Globus pallidus (tissue), 1 donor: Measurements from ENCODE around the gene TGFA.

Experiments used
- DNase-seq: peaks from one replicate; pipeline ENCODE4 v3.0.0-alpha.2; 2015; ENCODE audit warnings: low spot score

Gene TGFA

GRCh38 chr2:70523996-70524965 lies 29.3 kb downstream of the TGFA start:
- no peak for DNase-seq

DNA sequence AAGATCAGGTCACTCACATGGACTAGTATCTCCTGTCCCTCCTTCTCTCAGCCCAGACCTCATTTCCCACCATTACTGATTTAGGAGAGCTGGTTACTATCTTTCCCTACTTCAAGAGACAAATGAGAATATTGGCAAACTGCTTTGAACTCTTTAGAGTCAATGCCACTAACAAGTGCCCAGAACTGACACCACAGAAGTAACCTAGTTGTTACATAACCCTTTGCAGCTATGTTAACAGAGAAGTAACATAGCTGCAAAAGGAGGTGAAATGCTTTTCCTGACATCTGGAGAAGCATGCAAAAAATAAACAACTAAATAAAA lies 30.0 kb downstream of the TGFA start:
- no peak for DNase-seq

GRCh38 chr2:70522627-70523026 lies 31.0 kb downstream of the TGFA start:
- DNase-seq, result no peak

- DNase-seq, result no peak
Observed at GRCh38 chr2:70520825-70521224, 32.8 kb downstream of the TGFA start.

- no peak for DNase-seq
Observed at GRCh38 chr2:70519453-70519852, 34.2 kb downstream of the TGFA start.

GRCh38 chr2:70518557-70518956 lies 35.1 kb downstream of the TGFA start:
- DNase-seq, result no peak

DNA sequence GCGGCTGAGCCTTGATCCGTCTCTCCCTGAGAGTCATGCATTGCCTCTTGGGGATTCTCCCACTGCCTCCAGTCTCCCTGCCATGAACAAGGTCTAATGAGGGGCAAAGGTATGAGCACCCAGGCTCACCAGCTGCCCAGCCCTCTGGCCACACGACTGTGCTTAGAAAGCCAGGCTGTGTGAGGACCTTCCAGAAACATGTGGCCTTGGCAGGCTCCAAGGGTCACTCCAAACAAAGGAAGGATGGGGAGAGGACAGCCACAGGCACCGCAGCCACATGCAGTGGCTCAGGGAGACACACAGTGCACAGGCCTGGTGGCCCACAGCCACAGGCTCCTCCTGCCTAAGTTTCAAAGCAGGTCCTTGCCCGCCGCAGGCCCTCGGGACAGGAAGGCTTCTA lies 35.8 kb downstream of the TGFA start:
- no peak for DNase-seq

DNA sequence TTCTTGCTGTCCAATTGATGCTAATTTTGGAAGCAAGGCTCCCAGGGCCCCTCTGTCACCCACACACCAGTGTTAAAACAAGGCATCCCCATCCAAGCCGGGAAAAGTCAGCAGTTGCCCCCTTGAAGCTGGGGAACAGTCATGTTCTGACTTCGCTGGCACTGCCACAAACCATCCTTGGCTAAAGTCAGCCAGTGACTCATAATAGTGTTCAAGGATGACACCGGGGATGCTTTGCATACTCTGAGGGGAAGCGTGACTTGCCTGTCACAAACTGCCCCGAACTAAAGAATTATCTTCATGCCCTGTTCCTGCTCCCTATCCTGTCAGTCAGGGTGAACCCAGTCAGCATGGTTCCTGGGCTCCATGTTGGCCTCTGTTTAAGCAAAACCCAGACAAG lies 37.0 kb downstream of the TGFA start:
- no peak for DNase-seq

DNA sequence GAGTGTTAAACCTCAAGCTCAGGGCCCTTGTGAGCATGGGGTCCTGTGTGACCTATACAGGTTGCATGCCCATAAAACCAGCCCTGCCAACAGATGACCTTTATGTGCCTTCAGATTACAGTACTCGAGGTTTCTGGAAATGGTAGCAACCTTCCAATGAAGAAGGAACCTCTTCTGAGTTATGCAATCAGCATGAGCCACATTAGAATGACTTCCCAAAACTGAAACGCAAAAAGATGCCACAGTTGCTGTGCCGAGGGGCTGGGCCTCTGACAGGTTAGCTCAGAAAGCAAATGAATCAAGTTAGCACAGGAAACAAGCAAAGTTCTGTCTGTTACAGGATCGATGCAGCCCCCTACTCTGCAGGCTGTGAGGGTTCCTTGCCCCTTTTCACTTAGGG lies 37.7 kb downstream of the TGFA start:
- DNase-seq, result peak; percentile 20

- no peak for DNase-seq
Observed at GRCh38 chr2:70514612-70515055, 39.0 kb downstream of the TGFA start.

DNA sequence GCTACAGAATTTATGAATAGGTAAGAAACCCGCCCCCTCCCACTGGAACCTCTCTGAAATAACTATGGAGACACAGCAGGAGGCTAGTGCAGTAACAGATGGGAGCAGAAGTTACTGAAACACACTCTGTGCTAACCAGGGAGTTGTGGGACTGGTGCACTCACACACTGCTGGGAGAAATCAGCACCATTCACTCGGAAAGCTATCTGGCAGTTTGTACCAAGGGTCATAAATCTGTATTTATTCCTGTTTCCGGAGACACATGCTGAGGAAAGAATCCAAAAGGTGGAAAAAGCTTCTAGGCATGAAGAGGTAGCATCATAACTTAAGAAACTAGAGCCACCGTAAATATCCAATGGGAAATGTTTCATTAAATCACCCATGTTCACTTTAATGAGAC lies 39.9 kb downstream of the TGFA start:
- DNase-seq, result no peak

- no peak for DNase-seq
Observed at GRCh38 chr2:70511971-70512729, 41.5 kb downstream of the TGFA start.

- DNase-seq, result no peak
Observed at GRCh38 chr2:70510313-70510712, 43.3 kb downstream of the TGFA start.

DNA sequence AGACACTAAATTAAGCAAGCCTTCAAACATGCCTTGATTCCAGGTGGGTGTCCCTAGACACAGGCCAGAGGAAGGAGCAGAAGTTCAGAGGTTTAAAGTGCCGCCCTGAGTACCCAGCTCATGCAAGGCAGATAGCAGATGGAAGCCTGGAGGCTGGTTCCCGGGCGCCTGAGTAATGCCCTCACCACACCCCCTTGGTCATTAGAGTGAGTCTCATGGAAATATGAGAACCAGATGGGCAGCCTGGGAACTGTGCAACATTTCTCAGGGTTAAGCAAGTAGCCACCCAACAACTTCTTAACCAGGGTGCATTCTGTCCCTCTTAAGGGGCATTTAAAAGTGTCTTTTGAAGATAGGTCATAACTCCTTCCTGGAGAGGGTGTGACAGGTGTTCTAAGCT lies 44.1 kb downstream of the TGFA start:
- DNase-seq, result no peak

- no peak for DNase-seq
Observed at GRCh38 chr2:70508711-70509462, 44.7 kb downstream of the TGFA start.

DNA sequence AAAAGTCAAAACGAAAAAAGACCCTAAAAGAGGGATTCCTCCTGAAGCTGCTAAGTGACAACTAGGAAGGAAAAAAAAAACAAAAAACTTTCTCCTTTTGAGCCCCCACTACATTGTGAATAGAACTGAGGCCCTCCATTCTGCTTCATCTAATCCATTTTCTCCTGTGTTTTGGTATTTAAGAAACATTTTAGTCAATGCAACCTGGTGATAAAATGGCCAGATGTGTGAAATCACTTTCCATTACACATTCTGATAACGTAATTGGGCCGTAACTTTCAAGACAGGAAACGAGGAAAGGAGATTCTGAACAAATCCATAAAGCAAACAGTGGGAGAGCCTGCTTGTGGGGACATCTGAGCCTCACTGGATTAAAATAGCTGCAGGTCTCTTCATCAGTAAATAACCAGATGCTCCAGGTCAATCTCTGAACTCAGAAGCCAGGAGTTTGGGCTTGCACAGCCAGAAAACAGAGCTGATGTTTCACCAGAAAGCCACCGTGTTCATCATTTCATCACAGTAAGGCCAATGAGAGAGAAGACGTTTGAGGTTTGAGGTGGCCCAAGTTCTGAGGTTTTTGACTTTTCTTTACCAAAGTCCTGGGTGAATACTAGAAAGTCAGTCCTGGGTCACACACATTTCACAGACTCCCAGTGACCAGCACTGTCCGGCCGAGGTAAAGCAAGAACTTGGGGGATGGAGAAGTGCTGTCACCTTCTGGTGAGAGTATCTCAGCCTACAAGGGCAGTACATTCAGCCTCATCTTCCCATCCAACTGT lies 47.8 kb downstream of the TGFA start:
- no peak for DNase-seq

DNA sequence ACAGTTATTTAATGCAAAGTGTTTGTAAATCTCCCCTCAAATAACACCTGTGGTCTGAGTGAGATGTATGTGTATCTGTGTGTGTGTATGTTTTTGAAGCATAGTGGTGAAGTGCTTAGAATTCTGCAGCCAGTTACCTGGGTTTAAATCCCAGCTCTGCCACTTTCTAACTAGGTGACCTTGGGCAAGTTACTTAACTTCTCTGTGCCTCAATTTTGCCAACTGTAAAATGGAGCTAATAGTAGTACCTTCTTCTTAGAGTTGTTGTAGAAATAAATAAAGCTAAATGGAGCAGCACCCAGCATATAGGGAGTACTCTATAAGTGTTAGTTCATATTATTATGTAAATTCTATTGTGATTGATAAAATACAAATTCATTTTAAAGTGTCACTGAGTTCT lies 48.9 kb downstream of the TGFA start:
- no peak for DNase-seq

- DNase-seq, result no peak
Observed at GRCh38 chr2:70503896-70504295, 49.7 kb downstream of the TGFA start.

GRCh38 chr2:70501728-70502127 lies 51.9 kb downstream of the TGFA start:
- no peak for DNase-seq

- no peak for DNase-seq
Observed at GRCh38 chr2:70501215-70501614, 52.4 kb downstream of the TGFA start.

DNA sequence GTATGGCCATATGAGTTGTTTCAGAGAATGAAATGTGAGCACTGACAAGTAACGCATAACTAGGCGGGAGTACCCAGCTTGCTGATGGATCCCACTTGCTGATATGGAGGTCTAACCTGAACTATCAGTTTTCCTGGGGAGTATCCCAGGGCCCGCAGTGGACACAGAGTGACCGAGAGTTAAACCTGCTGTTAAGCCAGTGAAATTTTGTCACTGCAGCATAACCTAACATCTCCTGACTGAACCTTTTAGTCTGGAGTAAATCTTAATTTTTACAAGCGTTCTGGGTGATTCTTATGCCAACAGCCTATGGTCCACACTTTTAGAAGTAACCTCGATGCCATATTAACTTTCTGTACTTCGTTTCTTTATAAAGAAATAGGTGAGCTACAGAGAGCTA lies 54.4 kb downstream of the TGFA start:
- DNase-seq, result no peak

- DNase-seq, result no peak
Observed at GRCh38 chr2:70498528-70498927, 55.1 kb downstream of the TGFA start.
